Duodenal mucosa (tissue), 2 donors: ENCODE data around the gene SPOUT1.
"Not testable (repeated sequence)": the region's sequence is repeated elsewhere in the genome, so short reads cannot be mapped to it uniquely, and the experiment has no call there.

ENCODE experiments used
- H3K27ac ChIP-seq: one replicate; pipeline ENCODE4 v1.7.0; 2013; ENCODE audit warnings: low read depth, low read length
- H3K27me3 ChIP-seq, 2 donors: one replicate each; pipeline ENCODE4 v1.7.0; 2013; ENCODE audit warnings: low read length in 2 of 2, control low read depth in 1 of 2; ENCODE audit not compliant: insufficient read depth in 2 of 2, control insufficient read depth in 1 of 2
- H3K36me3 ChIP-seq, 2 donors: one replicate each; pipeline ENCODE4 v1.7.0; 2013; ENCODE audit warnings: low read length in 2 of 2, control low read depth in 1 of 2; ENCODE audit not compliant: insufficient read depth in 2 of 2, control insufficient read depth in 1 of 2
- H3K4me1 ChIP-seq, 2 donors: one replicate each; pipeline ENCODE4 v1.7.0; 2013; ENCODE audit warnings: low read length in 2 of 2, control low read depth in 1 of 2; ENCODE audit not compliant: insufficient read depth in 2 of 2, control insufficient read depth in 1 of 2
- H3K4me3 ChIP-seq, 2 donors: one replicate each; pipeline ENCODE4 v1.7.0; 2013; ENCODE audit warnings: low read length in 2 of 2, low read depth in 1 of 2
- H3K9ac ChIP-seq, 2 donors: one replicate each; pipeline ENCODE4 v1.7.0; 2013; ENCODE audit warnings: low read length in 2 of 2, low read depth in 1 of 2
- H3K9me3 ChIP-seq, 2 donors: one replicate each; pipeline ENCODE4 v1.7.0; 2013; ENCODE audit warnings: low read length in 2 of 2, control low read depth in 1 of 2; ENCODE audit not compliant: control insufficient read depth in 1 of 2

SPOUT1 gene

GRCh38 chr9:128852646-128853045 lies 23.1 kb upstream of the SPOUT1 start:
- H3K9ac ChIP-seq, H3K4me1 ChIP-seq, H3K27ac ChIP-seq, H3K9me3 ChIP-seq, H3K36me3 ChIP-seq, H3K4me3 ChIP-seq, H3K27me3 ChIP-seq: not testable (repeated sequence)

GRCh38 chr9:128851779-128852600 lies 22.4 kb upstream of the SPOUT1 start:
- not testable (repeated sequence) for H3K4me1 ChIP-seq, H3K27ac ChIP-seq, H3K36me3 ChIP-seq, H3K4me3 ChIP-seq, H3K27me3 ChIP-seq, H3K9me3 ChIP-seq, H3K9ac ChIP-seq

GRCh38 chr9:128851024-128851423 lies 21.4 kb upstream of the SPOUT1 start:
- H3K9ac ChIP-seq, H3K4me3 ChIP-seq, H3K9me3 ChIP-seq, H3K27me3 ChIP-seq, H3K36me3 ChIP-seq, H3K4me1 ChIP-seq, H3K27ac ChIP-seq: not testable (repeated sequence)

GRCh38 chr9:128847803-128848202 lies 18.2 kb upstream of the SPOUT1 start:
- Histone ChIP-seq H3K4me1 (no peaks in the 10 kb centered on the region), H3K9me3 (peaks cover 3 to 5% of the 10 kb centered on the region in 2 donors), H3K36me3 (no peaks in the 10 kb centered on the region), H3K4me3 (no peak overlapping the region), H3K27me3 (no peaks in the 10 kb centered on the region), H3K27ac (no peak overlapping the region), H3K9ac (no peak overlapping the region)

- no peaks in the 10 kb centered on the region for H3K27me3 ChIP-seq
- no peak overlapping the region for H3K4me3 ChIP-seq
- no peak overlapping the region for H3K9ac ChIP-seq
- H3K9me3 ChIP-seq: peaks cover 3 to 5% of the 10 kb centered on the region in 2 donors
- H3K36me3 ChIP-seq: no peaks in the 10 kb centered on the region
- no peak overlapping the region for H3K27ac ChIP-seq
- H3K4me1 ChIP-seq: no peaks in the 10 kb centered on the region
These were observed 17.1 kb upstream of the SPOUT1 start for GRCh38 chr9:128846680-128847030.

GRCh38 chr9:128845186-128845931 lies 15.8 kb upstream of the SPOUT1 start:
- H3K36me3 ChIP-seq: no peaks in the 10 kb centered on the region
- no peaks in the 10 kb centered on the region for H3K4me1 ChIP-seq
- no peak overlapping the region for H3K27ac ChIP-seq
- no peak overlapping the region for H3K9ac ChIP-seq
- no peaks in the 10 kb centered on the region for H3K9me3 ChIP-seq
- H3K27me3 ChIP-seq: no peaks in the 10 kb centered on the region
- H3K4me3 ChIP-seq: no peak overlapping the region

GRCh38 chr9:128843171-128843570 lies 13.6 kb upstream of the SPOUT1 start:
- not testable (repeated sequence) for H3K4me3 ChIP-seq, H3K4me1 ChIP-seq, H3K9me3 ChIP-seq, H3K27me3 ChIP-seq, H3K27ac ChIP-seq, H3K36me3 ChIP-seq, H3K9ac ChIP-seq

GRCh38 chr9:128841694-128842492 lies 12.3 kb upstream of the SPOUT1 start:
- H3K4me1 ChIP-seq: no peaks in the 10 kb centered on the region
- H3K27me3 ChIP-seq: no peaks in the 10 kb centered on the region
- H3K36me3 ChIP-seq: peaks cover 0 to 3% of the 10 kb centered on the region in 2 donors
- H3K4me3 ChIP-seq: no peak overlapping the region
- H3K9me3 ChIP-seq: no peaks in the 10 kb centered on the region
- H3K9ac ChIP-seq: no peak overlapping the region
- no peak overlapping the region for H3K27ac ChIP-seq

- Histone ChIP-seq H3K4me1 (no peaks in the 10 kb centered on the region), H3K36me3 (peaks cover 0 to 3% of the 10 kb centered on the region in 2 donors), H3K9ac (no peak overlapping the region), H3K27ac (no peak overlapping the region), H3K27me3 (no peaks in the 10 kb centered on the region), H3K9me3 (no peaks in the 10 kb centered on the region), H3K4me3 (no peak overlapping the region)
These were observed 10.9 kb upstream of the SPOUT1 start for GRCh38 chr9:128840524-128840923.

GRCh38 chr9:128838338-128838737 lies 8.7 kb upstream of the SPOUT1 start:
- Histone ChIP-seq H3K9ac (no peak overlapping the region), H3K27me3 (no peaks in the 10 kb centered on the region), H3K4me1 (no peaks in the 10 kb centered on the region), H3K9me3 (no peaks in the 10 kb centered on the region), H3K36me3 (peaks cover 0 to 6% of the 10 kb centered on the region in 2 donors), H3K27ac (no peak overlapping the region), H3K4me3 (no peak overlapping the region)
